ENCODE data around the gene TMPRSS6. TPM values are rescaled to one million over a fixed set of nuclear protein-coding genes. Genes with fewer than 3 reads are reported as not detected.

Gene TMPRSS6
- total and polyA plus RNA-seq, 2 of the 13 experiments (the other 11 are each of a cell fraction or from before 2014, with no cell fraction given) = 4.2 to 4.8 TPM

DNA sequence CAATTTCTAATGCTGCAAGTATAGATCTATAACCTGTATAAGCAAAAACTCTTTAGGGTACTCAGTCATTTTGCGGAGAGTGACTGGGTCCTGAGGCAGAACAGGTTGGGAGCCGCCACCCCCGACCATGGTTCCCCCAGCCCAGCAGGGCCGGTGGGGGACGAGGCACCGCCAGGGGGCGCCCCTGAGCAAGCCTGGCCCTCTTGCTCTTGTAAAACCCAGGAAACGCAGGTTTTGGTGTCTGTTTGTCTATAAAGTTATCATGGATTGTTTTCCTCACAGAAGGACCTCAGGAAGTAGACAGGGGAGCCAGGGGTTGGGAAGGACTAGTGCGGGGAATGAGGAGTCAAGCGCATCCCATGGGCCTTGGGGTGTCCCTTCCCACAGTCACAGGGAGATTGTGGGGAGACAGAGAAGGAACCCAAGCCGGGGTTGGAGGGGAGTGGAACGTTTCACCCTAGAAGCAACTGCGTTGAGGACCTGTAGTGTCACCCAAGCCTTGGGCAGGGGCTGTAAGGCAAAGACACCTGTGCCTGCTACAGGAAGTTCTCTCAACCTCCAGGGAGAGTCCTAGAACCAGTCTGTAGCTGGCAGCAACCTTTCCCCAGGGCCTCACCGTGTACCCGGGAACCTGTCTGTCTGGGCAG is 31.6 kb downstream of the TMPRSS6 start (continued):
- peak; percentile 67 for TF ChIP-seq PATZ1 (CRISPR knock-in tag; IDR thresholded peaks at IDR 0.05)
- TF ChIP-seq SOX13 (IDR thresholded peaks at IDR 0.05) = no peak
- no peak for TF ChIP-seq SOX13 (CRISPR knock-in tag; conservative IDR thresholded peaks at IDR 0.05 in 1 of 2, IDR thresholded peaks at IDR 0.05 in 1 of 2)
- TF ChIP-seq, protein P1, sequence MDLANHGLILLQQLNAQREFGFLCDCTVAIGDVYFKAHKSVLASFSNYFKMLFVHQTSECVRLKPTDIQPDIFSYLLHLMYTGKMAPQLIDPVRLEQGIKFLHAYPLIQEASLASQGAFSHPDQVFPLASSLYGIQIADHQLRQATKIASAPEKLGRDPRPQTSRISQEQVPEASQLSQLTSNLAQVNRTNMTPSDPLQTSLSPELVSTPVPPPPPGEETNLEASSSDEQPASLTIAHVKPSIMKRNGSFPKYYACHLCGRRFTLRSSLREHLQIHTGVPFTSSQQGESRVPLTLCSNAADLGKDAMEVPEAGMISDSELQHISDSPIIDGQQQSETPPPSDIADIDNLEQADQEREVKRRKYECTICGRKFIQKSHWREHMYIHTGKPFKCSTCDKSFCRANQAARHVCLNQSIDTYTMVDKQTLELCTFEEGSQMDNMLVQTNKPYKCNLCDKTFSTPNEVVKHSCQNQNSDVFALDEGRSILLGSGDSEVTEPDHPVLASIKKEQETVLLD (CRISPR knock-in tag; IDR thresholded peaks at IDR 0.05; ENCODE audit: low read depth) = no peak
- no peak for TF ChIP-seq ZNF777 (CRISPR knock-in tag; IDR thresholded peaks at IDR 0.05)
- TF ChIP-seq ZNF678 (CRISPR knock-in tag; IDR thresholded peaks at IDR 0.05) = no peak
- TF ChIP-seq EEA1 (CRISPR knock-in tag; IDR thresholded peaks at IDR 0.05; ENCODE audit: borderline replicate concordance) = no peak
- no peak for TF ChIP-seq RELA (CRISPR knock-in tag; IDR thresholded peaks at IDR 0.05)
- TF ChIP-seq ZKSCAN8 (CRISPR knock-in tag; IDR thresholded peaks at IDR 0.05; ENCODE audit: borderline replicate concordance) = no peak
- no peak for TF ChIP-seq THYN1 (CRISPR knock-in tag; IDR thresholded peaks at IDR 0.05; ENCODE audit: borderline replicate concordance, low read depth)
- TF ChIP-seq, protein P2, sequence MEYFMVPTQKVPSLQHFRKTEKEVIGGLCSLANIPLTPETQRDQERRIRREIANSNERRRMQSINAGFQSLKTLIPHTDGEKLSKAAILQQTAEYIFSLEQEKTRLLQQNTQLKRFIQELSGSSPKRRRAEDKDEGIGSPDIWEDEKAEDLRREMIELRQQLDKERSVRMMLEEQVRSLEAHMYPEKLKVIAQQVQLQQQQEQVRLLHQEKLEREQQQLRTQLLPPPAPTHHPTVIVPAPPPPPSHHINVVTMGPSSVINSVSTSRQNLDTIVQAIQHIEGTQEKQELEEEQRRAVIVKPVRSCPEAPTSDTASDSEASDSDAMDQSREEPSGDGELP (IDR thresholded peaks at IDR 0.05; ENCODE audit: borderline replicate concordance, low read depth) = no peak
- 0 out of 2 replicates have a peak, but pooled peaks have one; percentile 17 for TF ChIP-seq ZBTB10 (CRISPR knock-in tag; IDR thresholded peaks at IDR 0.05; ENCODE audit: borderline replicate concordance)
- TF ChIP-seq ZNF350 (CRISPR knock-in tag; IDR thresholded peaks at IDR 0.05; ENCODE audit: borderline replicate concordance, low read depth) = 0 out of 2 replicates have a peak, but pooled peaks have one; percentile 22
- no peak for TF ChIP-seq TEAD2 (CRISPR knock-in tag; IDR thresholded peaks at IDR 0.05)
- no peak for TF ChIP-seq ZNF280D (CRISPR knock-in tag; IDR thresholded peaks at IDR 0.05)
